ENCODE data around the gene EML4.

The EML4 gene

DNA sequence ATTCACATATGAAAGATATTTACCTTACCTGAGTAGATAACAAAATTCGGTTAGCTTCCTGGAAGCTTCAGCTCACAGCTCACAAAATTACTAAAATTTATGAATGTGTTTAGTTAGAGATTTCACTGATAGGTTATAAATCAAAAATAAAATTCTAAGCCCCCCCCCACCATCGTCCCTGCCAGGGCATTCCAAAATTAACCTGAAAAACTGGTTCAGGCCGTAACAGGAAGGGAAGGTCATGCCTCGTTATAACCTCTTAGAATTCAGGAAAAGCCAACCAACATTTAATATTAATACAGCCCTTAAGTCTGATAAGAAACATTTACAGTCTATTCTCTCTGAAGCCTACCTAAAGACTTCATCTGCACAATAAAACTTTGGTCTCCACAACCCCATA is 143.0 kb downstream of the EML4 start:
- no peaks in the 10 kb centered on the region for H3K9me3 ChIP-seq (ENCODE audit: control insufficient read depth, low read length)
- no peaks in the 10 kb centered on the region for H3K4me1 ChIP-seq (ENCODE audit: control insufficient read depth, insufficient read depth, low read length)
- H3K36me3 ChIP-seq (ENCODE audit: control insufficient read depth, insufficient read depth, low read length) = no peaks in the 10 kb centered on the region
- H3K9ac ChIP-seq (ENCODE audit: low read length) = no peak overlapping the region
- no peaks in the 10 kb centered on the region for H3K27me3 ChIP-seq (ENCODE audit: control insufficient read depth, insufficient read depth, low read length)
- H3K4me3 ChIP-seq (ENCODE audit: low read length) = no peak overlapping the region

DNA sequence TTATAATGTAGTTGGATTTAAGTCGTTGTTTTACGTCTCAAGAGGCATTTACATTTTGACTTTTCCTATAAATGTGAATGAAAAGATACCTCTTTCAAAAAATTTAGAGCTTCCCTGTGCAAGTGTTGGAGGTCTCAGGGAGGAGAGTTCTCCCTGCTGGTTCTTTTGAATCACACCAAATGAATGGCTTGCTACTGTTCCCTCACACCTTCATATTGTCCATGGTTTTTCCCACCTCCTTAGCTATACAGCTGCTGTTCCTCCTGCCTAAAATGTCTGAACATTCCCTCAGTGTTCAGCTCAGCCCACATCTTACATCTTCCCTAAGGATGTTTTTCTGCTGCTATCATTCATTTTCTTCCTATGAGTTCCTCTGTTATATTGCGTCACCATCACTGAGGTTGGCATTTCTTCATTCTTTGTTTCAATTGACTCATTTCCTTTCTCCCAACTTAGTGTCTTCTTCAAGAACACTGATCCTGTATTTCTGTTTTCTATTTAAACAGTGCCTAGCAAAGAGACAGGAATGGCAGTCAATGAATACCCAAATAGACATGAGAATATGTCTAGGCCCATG is 145.8 kb downstream of the EML4 start:
- no peaks in the 10 kb centered on the region for H3K9me3 ChIP-seq (ENCODE audit: control insufficient read depth, low read length)
- H3K9ac ChIP-seq (ENCODE audit: low read length) = no peak overlapping the region
- no peaks in the 10 kb centered on the region for H3K27me3 ChIP-seq (ENCODE audit: control insufficient read depth, insufficient read depth, low read length)
- H3K4me1 ChIP-seq (ENCODE audit: control insufficient read depth, insufficient read depth, low read length) = no peaks in the 10 kb centered on the region
- no peaks in the 10 kb centered on the region for H3K36me3 ChIP-seq (ENCODE audit: control insufficient read depth, insufficient read depth, low read length)
- H3K4me3 ChIP-seq (ENCODE audit: low read length) = no peak overlapping the region

DNA sequence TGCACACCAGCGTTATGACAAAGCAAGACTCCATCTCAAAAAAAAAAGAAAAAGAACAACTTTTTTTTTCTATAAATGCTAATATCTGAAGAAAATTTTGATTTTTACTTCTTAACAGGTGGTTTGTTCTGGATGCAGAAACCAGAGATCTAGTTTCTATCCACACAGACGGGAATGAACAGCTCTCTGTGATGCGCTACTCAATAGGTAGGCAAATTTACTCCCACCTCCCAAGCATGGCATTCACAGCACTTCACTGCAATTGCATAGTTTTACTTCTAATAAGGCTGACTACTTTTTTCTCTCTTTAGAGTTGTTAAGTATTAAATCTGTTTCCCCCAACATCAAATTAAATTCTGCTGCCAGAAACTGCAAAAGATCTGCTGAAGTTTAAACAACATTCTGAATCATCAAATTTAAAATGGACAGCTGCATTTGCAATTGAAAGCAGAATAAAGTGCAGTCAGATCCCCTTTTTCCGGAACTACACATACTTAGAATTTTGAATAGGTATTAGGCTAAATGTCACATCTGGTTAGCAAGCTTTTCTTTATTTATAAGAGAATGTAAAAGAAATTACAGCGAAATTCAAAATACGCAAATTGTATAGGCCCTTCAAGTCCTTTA is 146.8 kb downstream of the EML4 start:
- Histone ChIP-seq H3K4me3 (ENCODE audit: low read length) (no peak overlapping the region), H3K36me3 (ENCODE audit: control insufficient read depth, insufficient read depth, low read length) (no peaks in the 10 kb centered on the region), H3K9ac (ENCODE audit: low read length) (no peak overlapping the region), H3K9me3 (ENCODE audit: control insufficient read depth, low read length) (no peaks in the 10 kb centered on the region), H3K4me1 (ENCODE audit: control insufficient read depth, insufficient read depth, low read length) (no peaks in the 10 kb centered on the region), H3K27me3 (ENCODE audit: control insufficient read depth, insufficient read depth, low read length) (no peaks in the 10 kb centered on the region)

DNA sequence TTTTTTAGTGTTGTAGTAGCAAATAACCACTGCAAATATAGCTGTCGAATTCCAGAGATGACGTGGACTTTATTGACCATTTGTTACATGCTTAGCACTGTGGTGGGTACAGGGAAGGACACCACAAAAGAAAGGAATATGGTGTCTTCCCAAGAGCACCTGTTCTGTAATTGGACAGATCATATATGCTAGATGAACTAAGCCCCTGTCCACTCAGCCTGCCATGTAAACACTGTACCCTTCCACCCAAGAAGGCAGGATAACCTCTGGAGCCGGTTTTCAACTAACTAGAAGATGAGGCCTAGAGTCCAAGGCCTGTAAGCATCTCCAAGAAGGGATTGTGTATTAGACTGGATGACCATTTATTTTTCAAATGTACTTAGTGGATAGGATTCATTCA is 147.8 kb downstream of the EML4 start:
- Histone ChIP-seq H3K4me1 (ENCODE audit: control insufficient read depth, insufficient read depth, low read length) (no peaks in the 10 kb centered on the region), H3K36me3 (ENCODE audit: control insufficient read depth, insufficient read depth, low read length) (no peaks in the 10 kb centered on the region), H3K9me3 (ENCODE audit: control insufficient read depth, low read length) (no peaks in the 10 kb centered on the region), H3K27me3 (ENCODE audit: control insufficient read depth, insufficient read depth, low read length) (no peaks in the 10 kb centered on the region), H3K4me3 (ENCODE audit: low read length) (no peak overlapping the region), H3K9ac (ENCODE audit: low read length) (no peak overlapping the region)

DNA sequence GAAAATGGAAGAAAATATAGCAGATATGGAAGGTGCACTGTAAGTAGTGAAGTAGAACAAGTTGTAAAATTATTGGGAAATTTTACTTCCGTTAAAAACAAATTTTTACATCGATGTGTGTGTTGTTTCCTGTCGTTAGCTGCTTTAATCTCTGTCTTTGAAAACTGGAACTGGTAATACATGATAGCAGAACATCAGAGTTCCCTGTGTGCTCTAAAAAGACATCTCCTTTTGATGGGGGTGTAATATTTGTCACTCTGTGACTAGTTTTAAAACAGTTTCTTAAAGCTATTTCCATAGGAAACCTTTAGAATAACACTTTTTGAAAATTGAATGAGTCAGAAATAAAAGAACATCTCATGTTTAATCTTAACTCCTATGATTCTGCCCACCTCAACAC is 148.3 kb downstream of the EML4 start:
- no peak overlapping the region for H3K4me3 ChIP-seq (ENCODE audit: low read length)
- no peaks in the 10 kb centered on the region for H3K36me3 ChIP-seq (ENCODE audit: control insufficient read depth, insufficient read depth, low read length)
- H3K9ac ChIP-seq (ENCODE audit: low read length) = no peak overlapping the region
- H3K27me3 ChIP-seq (ENCODE audit: control insufficient read depth, insufficient read depth, low read length) = no peaks in the 10 kb centered on the region
- H3K4me1 ChIP-seq (ENCODE audit: control insufficient read depth, insufficient read depth, low read length) = no peaks in the 10 kb centered on the region
- H3K9me3 ChIP-seq (ENCODE audit: control insufficient read depth, low read length) = no peaks in the 10 kb centered on the region

DNA sequence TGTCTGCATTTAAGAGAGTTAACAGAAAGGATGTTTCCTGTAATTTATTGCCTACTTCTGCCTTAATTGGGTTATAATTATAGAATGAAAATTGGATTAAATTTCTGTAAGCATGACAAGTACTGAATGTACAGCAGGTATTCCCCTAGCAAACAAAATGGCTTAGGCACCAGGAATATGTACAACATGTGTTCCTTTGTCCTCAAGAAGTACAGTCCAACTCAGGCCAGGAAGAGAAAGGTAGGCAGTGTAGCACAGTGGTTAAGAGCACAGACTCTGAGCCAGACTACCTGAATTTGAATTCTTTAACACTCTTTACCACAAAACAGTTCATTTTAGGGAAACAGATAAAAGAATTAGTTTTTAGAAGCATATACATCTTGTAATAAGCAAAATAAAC is 148.8 kb downstream of the EML4 start:
- Histone ChIP-seq H3K27me3 (ENCODE audit: control insufficient read depth, insufficient read depth, low read length) (no peaks in the 10 kb centered on the region), H3K4me3 (ENCODE audit: low read length) (no peak overlapping the region), H3K4me1 (ENCODE audit: control insufficient read depth, insufficient read depth, low read length) (no peaks in the 10 kb centered on the region), H3K9me3 (ENCODE audit: control insufficient read depth, low read length) (no peaks in the 10 kb centered on the region), H3K36me3 (ENCODE audit: control insufficient read depth, insufficient read depth, low read length) (no peaks in the 10 kb centered on the region), H3K9ac (ENCODE audit: low read length) (no peak overlapping the region)

DNA sequence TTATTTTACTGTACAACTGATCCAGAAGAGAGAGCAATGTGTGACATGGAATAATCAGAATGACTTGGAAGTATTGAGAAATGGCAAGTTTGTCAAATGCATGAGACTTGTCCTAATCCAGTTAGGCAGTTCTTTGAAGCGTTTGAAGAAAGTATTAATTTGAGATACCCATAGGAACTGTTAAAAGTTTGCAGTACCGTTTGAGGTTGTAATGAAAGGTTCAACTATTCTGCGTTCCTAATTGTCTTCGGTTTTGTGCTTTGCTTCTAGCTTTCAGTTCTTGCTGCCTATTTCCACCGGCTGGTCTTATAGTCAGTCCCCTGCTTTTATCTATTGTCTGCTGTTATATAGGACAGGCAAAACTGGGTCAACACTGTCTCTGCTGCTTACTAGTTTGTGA is 150.1 kb downstream of the EML4 start:
- no peak overlapping the region for H3K4me3 ChIP-seq (ENCODE audit: low read length)
- no peak overlapping the region for H3K9ac ChIP-seq (ENCODE audit: low read length)
- H3K27me3 ChIP-seq (ENCODE audit: control insufficient read depth, insufficient read depth, low read length) = no peaks in the 10 kb centered on the region
- no peaks in the 10 kb centered on the region for H3K9me3 ChIP-seq (ENCODE audit: control insufficient read depth, low read length)
- H3K4me1 ChIP-seq (ENCODE audit: control insufficient read depth, insufficient read depth, low read length) = no peaks in the 10 kb centered on the region
- no peaks in the 10 kb centered on the region for H3K36me3 ChIP-seq (ENCODE audit: control insufficient read depth, insufficient read depth, low read length)

DNA sequence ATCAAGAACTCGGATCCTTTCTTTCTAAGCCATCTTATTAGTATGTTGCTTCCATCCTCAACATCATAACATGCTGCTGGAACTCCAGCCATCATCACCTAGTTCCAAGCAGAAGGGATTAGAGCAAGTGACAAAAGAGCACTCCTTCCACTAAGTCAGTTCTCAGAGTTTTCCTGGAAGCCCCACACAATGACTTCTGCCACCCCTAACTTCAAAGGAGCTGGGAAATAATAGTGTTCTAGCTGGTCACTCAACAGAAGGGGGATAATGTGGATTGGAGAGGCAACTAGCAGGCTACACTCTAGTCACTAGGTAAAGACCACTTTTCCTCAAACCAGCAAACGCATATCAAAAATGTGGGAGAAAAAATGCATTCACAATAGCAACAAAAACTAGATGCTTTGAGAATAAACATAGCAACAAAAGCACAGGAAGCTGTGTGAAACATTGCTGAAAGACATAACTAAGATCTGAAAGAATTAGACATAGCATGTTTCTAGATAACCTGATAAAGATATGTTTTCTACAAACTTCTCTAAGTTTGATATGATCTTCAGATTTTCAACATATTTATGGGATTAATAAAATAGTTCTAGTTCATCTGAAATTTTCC is 152.4 kb downstream of the EML4 start:
- Histone ChIP-seq H3K4me3 (ENCODE audit: low read length) (no peak overlapping the region), H3K9me3 (ENCODE audit: control insufficient read depth, low read length) (no peaks in the 10 kb centered on the region), H3K9ac (ENCODE audit: low read length) (no peak overlapping the region), H3K36me3 (ENCODE audit: control insufficient read depth, insufficient read depth, low read length) (no peaks in the 10 kb centered on the region), H3K27me3 (ENCODE audit: control insufficient read depth, insufficient read depth, low read length) (no peaks in the 10 kb centered on the region), H3K4me1 (ENCODE audit: control insufficient read depth, insufficient read depth, low read length) (no peaks in the 10 kb centered on the region)

DNA sequence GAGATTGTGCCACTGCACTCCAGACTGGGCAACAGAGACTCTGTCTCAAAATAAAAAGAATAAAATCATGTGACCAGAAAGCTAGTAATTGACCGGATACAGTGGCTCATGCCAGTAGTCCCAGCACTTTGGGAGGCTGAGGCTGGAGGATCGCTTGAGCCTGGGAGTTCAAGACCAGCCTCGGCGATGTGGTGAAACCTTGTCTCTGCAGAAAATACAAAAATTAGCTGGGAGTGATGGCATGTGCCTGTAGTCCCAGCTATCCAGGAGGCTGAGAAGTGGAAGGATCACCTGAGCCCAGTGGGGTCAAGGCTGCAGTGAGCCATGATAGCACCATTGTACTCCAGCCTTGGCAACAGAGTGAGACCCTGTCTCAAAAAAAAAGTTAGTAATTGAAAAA is 155.1 kb downstream of the EML4 start:
- H3K4me3 ChIP-seq (ENCODE audit: low read length) = no peak overlapping the region
- H3K27me3 ChIP-seq (ENCODE audit: control insufficient read depth, insufficient read depth, low read length) = no peaks in the 10 kb centered on the region
- H3K4me1 ChIP-seq (ENCODE audit: control insufficient read depth, insufficient read depth, low read length) = peaks cover 4% of the 10 kb centered on the region
- H3K9me3 ChIP-seq (ENCODE audit: control insufficient read depth, low read length) = no peaks in the 10 kb centered on the region
- no peak overlapping the region for H3K9ac ChIP-seq (ENCODE audit: low read length)
- no peaks in the 10 kb centered on the region for H3K36me3 ChIP-seq (ENCODE audit: control insufficient read depth, insufficient read depth, low read length)

DNA sequence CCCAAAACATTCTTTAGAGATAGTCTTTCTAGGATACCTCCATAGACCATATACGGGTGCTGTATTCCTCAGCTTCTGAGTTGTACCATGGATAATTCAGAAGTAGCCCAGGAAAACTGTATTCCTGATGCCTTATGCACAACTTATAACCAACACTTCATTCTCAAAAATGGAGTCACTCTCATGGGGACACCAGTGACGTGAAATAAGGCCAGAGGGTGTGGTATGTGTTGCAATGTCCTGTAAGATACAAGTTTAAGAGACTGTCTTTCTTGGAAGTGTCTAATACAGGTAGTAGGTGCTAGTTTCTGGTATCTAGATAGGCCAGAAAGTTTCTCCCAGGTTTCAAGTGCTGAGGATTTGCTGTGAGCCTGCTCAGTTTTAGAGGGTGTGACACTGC is 155.8 kb downstream of the EML4 start:
- H3K36me3 ChIP-seq (ENCODE audit: control insufficient read depth, insufficient read depth, low read length) = no peaks in the 10 kb centered on the region
- peaks cover 4% of the 10 kb centered on the region for H3K4me1 ChIP-seq (ENCODE audit: control insufficient read depth, insufficient read depth, low read length)

DNA sequence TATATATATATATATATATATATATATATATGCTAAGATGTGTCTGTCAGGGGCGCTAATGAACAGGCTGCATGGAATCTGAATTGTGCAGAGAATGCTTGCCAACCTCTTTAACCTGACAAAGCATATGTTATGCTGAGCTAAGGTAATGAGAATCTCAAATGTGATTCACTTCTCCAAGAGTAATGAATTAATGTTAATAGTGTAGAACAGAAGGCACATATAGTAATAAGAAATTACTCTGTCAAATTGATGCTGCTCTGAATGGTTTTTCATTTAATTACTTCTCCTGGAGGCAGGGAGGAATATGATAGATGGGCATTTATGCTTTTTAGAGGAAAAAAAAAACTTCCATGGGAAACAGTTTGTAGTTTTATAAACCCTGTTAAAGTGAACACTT is 156.5 kb downstream of the EML4 start:
- H3K9ac ChIP-seq (ENCODE audit: low read length) = no peak overlapping the region
- H3K9me3 ChIP-seq (ENCODE audit: control insufficient read depth, low read length) = no peaks in the 10 kb centered on the region
- H3K4me1 ChIP-seq (ENCODE audit: control insufficient read depth, insufficient read depth, low read length) = peaks cover 4% of the 10 kb centered on the region
- H3K27me3 ChIP-seq (ENCODE audit: control insufficient read depth, insufficient read depth, low read length) = no peaks in the 10 kb centered on the region
- H3K4me3 ChIP-seq (ENCODE audit: low read length) = no peak overlapping the region
- H3K36me3 ChIP-seq (ENCODE audit: control insufficient read depth, insufficient read depth, low read length) = no peaks in the 10 kb centered on the region

More for the DNA sequence above, 155.8 kb downstream of the EML4 start:
- no peak overlapping the region for H3K4me3 ChIP-seq (ENCODE audit: low read length)
- H3K9me3 ChIP-seq (ENCODE audit: control insufficient read depth, low read length) = no peaks in the 10 kb centered on the region
- no peak overlapping the region for H3K9ac ChIP-seq (ENCODE audit: low read length)
- H3K27me3 ChIP-seq (ENCODE audit: control insufficient read depth, insufficient read depth, low read length) = no peaks in the 10 kb centered on the region

DNA sequence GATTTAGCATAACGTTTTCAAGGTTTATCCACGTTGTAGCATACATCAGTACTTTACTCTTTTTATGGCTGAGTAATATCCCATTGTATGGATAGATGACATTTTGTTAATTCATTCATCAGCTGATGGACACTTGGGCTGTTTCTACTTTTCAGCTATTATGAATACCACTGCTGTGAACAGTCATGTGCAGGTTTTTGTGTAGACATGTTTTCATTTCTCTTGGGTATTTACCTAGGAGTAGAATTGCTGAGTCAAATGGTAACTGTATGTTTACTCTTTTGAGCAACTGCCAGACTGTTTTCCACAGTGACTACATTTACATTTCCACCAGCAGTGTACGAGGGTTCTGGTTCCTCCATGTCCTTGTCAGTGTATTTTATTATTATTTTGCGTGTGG is 158.0 kb downstream of the EML4 start:
- peaks cover 4% of the 10 kb centered on the region for H3K4me1 ChIP-seq (ENCODE audit: control insufficient read depth, insufficient read depth, low read length)
- H3K9me3 ChIP-seq (ENCODE audit: control insufficient read depth, low read length) = no peaks in the 10 kb centered on the region
- H3K9ac ChIP-seq (ENCODE audit: low read length) = no peak overlapping the region
- no peaks in the 10 kb centered on the region for H3K36me3 ChIP-seq (ENCODE audit: control insufficient read depth, insufficient read depth, low read length)
- no peak overlapping the region for H3K4me3 ChIP-seq (ENCODE audit: low read length)
- H3K27me3 ChIP-seq (ENCODE audit: control insufficient read depth, insufficient read depth, low read length) = no peaks in the 10 kb centered on the region
